Measurements from ENCODE around the gene PPP4R4. TPM values are rescaled to one million over a fixed set of nuclear protein-coding genes. Genes with fewer than 3 reads are reported as not detected.

PPP4R4 gene
- total RNA-seq, 4 donors from 2014 or later, result 0.56 to 8.6 (median 1.7) TPM

DNA sequence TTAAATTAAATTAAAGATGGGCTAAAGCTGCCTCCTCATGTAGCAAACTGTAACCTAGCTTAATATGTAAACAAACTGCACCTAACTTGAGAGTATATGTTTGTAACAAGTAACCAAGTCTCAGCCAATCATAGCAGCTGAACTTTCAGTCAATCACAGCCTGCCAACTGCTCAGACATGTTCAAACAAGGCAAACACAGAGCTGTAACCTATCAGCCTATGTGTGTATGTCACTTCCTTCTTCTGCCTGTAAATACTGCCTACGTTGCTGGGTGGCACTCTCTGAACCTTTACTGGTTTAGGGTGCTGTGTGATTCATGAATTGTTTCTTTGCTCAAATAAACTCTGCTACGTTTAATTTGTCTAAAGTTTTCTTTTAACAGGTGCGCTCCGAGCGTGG, 146.1 kb downstream of the PPP4R4 start:
- TF ChIP-seq, protein P1, sequence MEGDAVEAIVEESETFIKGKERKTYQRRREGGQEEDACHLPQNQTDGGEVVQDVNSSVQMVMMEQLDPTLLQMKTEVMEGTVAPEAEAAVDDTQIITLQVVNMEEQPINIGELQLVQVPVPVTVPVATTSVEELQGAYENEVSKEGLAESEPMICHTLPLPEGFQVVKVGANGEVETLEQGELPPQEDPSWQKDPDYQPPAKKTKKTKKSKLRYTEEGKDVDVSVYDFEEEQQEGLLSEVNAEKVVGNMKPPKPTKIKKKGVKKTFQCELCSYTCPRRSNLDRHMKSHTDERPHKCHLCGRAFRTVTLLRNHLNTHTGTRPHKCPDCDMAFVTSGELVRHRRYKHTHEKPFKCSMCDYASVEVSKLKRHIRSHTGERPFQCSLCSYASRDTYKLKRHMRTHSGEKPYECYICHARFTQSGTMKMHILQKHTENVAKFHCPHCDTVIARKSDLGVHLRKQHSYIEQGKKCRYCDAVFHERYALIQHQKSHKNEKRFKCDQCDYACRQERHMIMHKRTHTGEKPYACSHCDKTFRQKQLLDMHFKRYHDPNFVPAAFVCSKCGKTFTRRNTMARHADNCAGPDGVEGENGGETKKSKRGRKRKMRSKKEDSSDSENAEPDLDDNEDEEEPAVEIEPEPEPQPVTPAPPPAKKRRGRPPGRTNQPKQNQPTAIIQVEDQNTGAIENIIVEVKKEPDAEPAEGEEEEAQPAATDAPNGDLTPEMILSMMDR (IDR thresholded peaks at IDR 0.05), result no peak
- TF ChIP-seq POLR2A (IDR thresholded peaks at IDR 0.05), result no peak
- DNase-seq (ENCODE audit: low spot score in 2 of 2), result no peak
- 43 to 65% methylated on average over 5 of the region's 5 CpGs for WGBS, 2 donors

GRCh38 chr14:94321421-94322271, 147.5 kb downstream of the PPP4R4 start:
- H3K4me3 ChIP-seq (ENCODE audit: low read depth, poor library complexity, severe bottlenecking), result no peak overlapping the region
- 86 to 92% methylated on average over 5 of the region's 5 CpGs for WGBS, 2 donors
- no peak for DNase-seq (ENCODE audit: low spot score in 2 of 2)
- intact Hi-C loops (cut with DNase I; ENCODE audit: low total_unique reads), result no loop called here
- TF ChIP-seq, protein P1 (IDR thresholded peaks at IDR 0.05), result no peak
- no peak for TF ChIP-seq POLR2A (IDR thresholded peaks at IDR 0.05)

More for the DNA sequence above, 146.1 kb downstream of the PPP4R4 start:
- no peak overlapping the region for H3K4me3 ChIP-seq (ENCODE audit: low read depth, poor library complexity, severe bottlenecking)
- intact Hi-C loops (cut with DNase I; ENCODE audit: low total_unique reads), result no loop called here

- 68 to 79% methylated on average over 15 of the region's 15 CpGs for WGBS, 2 donors
- H3K4me3 ChIP-seq (ENCODE audit: low read depth, poor library complexity, severe bottlenecking), result no peak within 1 kb of the TSS
- no peak for DNase-seq (ENCODE audit: low spot score in 2 of 2)
- intact Hi-C loops (cut with DNase I; ENCODE audit: low total_unique reads), result no loop called here
- TF ChIP-seq, protein P1 (IDR thresholded peaks at IDR 0.05), result no peak
- TF ChIP-seq POLR2A (IDR thresholded peaks at IDR 0.05), result no peak
Observed at GRCh38 chr14:94322648-94323570, 148.8 kb downstream of the PPP4R4 start, which contains the start of gene SERPINA6. TSS of gene SERPINA6 (minus strand) at chr14:94323336. CDS start at chr14:94314648, 8,688 bp downstream.

- no peak overlapping the region for H3K4me3 ChIP-seq (ENCODE audit: low read depth, poor library complexity, severe bottlenecking)
- no peak for TF ChIP-seq POLR2A (IDR thresholded peaks at IDR 0.05)
- TF ChIP-seq, protein P1 (IDR thresholded peaks at IDR 0.05), result no peak
- DNase-seq (ENCODE audit: low spot score in 2 of 2), result no peak
- intact Hi-C loops (cut with DNase I; ENCODE audit: low total_unique reads), result no loop called here
- WGBS, 2 donors, result 83 to 91% methylated on average over 2 of the region's 2 CpGs
Observed at GRCh38 chr14:94328196-94328595, 154.1 kb downstream of the PPP4R4 start.

Other genes with a start within 250 kb of the PPP4R4 start
- not detected for gene FAM181A, start 247.0 kb upstream of the PPP4R4 start, total RNA-seq
- 1 to 10 TPM in 2 of 4 donors, under 1 TPM in 2; 0.46 to 5.4 (median 1.8) TPM for gene ASB2, start 197.8 kb upstream of the PPP4R4 start, total RNA-seq
- not detected for gene CCDC197, start 177.0 kb upstream of the PPP4R4 start, total RNA-seq
- 10 to 100 TPM; 12.6 to 25.0 (median 21.5) TPM for gene OTUB2, start 148.0 kb upstream of the PPP4R4 start, total RNA-seq
- gene DDX24, start 93.1 kb upstream of the PPP4R4 start, total RNA-seq, result 100 to 1,000 TPM in 3 of 4 donors, 10 to 100 TPM in 1; 91.7 to 132 (median 102) TPM
- gene IFI27L1, start 93.0 kb upstream of the PPP4R4 start, total RNA-seq, result 10 to 100 TPM in 2 of 4 donors, 1 to 10 TPM in 2; 6.2 to 22.6 (median 10.3) TPM
- 100 to 1,000 TPM in 2 of 4 donors, 10 to 100 TPM in 2; 70.2 to 133 (median 109) TPM for gene IFI27, start 63.6 kb upstream of the PPP4R4 start, total RNA-seq
- 10 to 100 TPM; 21.0 to 69.1 (median 52.3) TPM for gene IFI27L2, start 44.7 kb upstream of the PPP4R4 start, total RNA-seq
- gene SERPINA10, start 118.9 kb downstream of the PPP4R4 start, total RNA-seq, result not detected
- not detected for gene SERPINA6, start 149.0 kb downstream of the PPP4R4 start, total RNA-seq
- gene SERPINA2, start 192.4 kb downstream of the PPP4R4 start, total RNA-seq, result not detected
- gene SERPINA1, start 214.3 kb downstream of the PPP4R4 start, total RNA-seq, result 1 to 10 TPM in 2 of 4 donors, under 1 TPM in 1, not detected in 1; 0.93 to 6.2 (median 3.9) TPM

Measured in lower leg skin (tissue), 4 donors.